ENCODE results near the gene PCGF3.
"Not testable (repeated sequence)": the region's sequence is repeated elsewhere in the genome, so short reads cannot be mapped to it uniquely, and the experiment has no call there.

Gene PCGF3

DNA sequence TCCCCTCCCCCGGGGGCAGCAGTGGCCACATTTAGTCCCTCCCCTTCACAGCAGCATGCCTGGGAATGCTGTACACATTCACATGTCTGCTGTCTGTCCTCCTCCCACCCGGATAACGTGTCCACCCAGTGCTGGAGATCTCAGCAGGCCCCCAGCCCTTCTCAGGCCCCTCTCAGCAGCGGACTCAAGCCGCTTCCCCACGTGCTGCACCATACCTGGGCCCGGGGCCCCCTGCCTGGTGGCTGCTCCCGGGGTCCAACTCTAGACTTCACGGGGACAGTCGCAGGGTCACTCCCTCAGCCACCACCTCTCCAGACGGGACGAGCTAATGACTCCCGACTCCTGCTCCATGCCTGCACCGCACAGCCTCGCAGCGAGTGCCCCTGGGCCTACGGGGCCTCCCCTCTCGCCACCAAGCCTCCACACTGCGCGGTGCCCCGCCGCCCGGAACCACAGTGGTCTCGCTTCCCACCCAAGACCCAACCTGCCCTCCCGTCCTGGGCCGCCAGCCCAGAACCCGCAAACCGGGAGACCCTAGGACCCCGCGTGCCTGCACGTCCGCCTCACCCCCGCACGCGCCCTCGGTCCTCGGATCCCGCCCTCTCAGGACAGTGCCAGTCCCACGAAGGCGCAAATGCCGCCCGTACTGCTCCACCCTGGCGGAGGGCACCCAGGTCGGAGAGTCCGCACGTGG lies 1.3 kb upstream of the PCGF3 start:
- DNase-seq (ENCODE audit: low read depth in 2 of 2) = no peak

DNA sequence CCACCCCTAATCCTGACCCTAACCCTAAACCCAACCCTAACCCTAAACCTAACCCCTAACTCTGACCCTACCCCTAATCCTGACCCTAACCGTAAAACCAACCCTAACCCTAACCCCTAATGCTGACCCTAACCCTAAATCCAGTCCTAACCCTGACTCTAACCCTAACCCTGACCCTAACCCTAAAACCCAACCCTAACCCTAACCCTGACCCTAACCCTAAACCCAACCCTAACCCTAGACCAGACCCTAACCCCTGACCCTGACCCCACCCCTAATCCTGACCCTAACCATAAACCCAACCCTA lies 708 bp upstream of the PCGF3 start:
- no peak for DNase-seq (ENCODE audit: low read depth in 2 of 2)

DNA sequence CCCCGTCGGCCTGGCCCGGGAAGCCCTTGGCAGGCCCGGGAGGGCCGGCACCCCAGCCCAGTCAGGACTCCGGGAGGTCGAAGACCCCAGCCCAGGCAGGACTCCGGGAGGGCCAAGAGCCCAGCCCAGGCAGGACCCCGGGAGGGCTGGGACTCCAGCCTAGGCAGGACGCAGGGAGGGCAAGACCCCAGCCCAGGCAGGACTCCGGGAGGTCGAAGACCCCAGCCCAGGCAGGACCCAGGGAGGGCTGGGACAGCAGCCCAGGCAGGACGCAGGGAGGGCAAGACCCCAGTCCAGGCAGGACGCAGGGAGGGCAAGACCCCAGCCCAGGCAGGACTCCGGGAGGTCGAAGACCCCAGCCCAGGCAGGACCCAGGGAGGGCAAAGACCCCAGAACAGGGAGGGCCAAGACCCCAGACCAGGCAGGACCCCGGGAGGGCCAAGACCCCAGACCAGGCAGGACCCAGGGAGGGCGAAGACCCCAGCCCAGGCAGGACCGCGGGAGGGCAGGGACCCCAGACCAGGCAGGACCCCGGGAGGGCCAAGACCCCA lies 526 bp downstream of the PCGF3 start:
- not testable (repeated sequence) for DNase-seq (ENCODE audit: low read depth in 2 of 2)

DNA sequence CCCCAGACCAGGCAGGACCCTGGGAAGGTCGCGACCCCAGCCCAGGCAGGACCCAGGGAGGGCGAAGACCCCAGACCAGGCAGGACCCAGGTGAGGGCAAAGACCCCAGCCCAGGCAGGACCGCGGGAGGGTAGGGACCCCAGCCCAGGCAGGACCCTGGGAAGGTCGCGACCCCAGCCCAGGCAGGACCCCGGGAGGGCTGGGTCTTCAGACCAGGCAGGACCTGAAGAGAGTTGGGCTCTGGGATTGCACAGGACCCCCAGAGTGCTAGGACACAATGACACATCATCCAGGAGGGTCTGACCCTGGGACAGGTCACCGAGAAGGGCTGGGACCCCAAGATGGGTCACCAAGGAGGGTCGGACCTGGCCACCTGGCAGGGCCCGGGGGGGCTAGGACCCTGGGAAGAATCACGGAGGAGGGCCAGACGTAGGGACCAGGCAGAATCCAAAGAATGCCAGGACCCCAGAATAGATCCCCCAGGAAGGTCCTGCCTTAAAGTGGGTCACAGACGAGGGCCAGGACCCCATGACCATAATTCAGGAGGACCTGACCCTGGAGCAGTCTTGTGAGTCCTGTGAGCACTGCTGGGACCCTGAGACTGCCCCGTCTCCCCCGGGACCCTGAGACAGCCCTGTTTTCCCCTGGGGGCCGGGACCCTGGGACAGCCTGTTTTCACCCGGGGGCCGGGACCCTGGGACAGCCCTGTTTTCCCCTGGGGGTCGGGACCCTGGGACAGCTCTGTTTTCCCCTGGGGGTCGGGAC lies 1.4 kb downstream of the PCGF3 start:
- no peak for DNase-seq (ENCODE audit: low read depth in 2 of 2)

DNA sequence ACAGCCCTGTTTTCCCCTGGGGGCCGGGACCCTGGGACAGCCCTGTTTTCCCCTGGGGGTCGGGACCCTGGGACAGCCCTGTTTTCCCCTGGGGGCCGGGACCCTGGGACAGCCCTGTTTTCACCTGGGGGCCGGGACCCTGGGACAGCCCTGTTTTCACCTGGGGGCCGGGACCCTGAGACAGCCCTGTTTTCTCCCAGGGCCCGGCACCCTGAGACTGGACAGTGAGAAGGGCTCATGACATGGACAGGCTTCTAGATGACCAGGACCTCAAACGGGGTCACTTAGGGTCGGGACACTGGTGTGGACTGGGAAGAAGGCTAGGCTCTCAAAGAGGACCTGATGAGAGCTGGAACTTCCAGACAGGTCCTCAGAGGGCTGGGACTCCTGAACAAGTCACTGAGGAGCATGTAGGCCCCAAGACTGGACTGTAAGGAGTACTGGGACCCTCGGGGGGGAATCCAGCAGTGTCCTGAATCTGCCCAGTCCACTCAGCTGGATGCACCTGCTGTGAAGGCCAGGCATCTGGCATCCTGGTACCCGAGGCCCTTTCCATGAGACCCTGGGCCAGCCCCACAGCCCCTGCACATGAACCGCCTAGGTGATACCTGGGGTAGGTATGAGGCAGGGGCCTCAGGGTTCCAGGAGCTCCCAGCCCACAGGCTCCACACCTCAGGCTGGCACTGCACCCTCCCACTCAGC lies 2.4 kb downstream of the PCGF3 start:
- no peak for DNase-seq (ENCODE audit: low read depth in 2 of 2)

DNA sequence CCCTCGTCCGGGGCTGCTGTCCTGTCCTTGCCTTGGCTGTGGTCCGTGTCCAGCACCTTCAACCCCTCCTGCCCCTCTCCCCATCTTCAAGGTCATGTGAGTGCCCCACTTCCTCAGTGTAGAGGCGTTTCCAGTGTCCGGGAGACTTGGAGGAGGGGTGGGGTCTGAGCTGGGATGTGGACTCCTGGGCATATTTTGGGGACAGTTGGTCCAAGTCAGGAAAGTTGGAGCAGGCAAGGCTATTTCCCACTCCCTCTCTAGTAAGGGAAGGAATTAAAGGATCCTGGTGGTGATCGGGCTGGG lies 3.0 kb downstream of the PCGF3 start:
- DNase-seq (ENCODE audit: low read depth in 2 of 2) = no peak

DNA sequence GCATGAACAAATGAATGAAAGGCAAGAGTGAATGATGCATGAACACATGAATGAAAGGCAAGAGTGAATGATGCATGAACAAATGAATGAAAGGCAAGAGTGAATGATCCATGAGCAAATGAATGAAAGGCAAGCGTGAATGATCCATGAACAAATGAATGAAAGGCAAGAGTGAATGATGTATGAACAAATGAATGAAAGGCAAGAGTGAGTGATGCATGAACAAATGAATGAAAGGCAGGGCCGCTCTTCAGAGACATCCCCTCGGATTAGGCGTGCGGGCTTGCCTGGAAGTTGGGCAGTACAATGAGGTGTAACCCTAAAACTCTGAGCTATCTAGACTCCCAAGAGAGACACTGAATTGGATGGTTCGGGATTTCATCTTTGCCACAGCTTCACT lies 3.7 kb downstream of the PCGF3 start:
- no peak for DNase-seq (ENCODE audit: low read depth in 2 of 2)

DNA sequence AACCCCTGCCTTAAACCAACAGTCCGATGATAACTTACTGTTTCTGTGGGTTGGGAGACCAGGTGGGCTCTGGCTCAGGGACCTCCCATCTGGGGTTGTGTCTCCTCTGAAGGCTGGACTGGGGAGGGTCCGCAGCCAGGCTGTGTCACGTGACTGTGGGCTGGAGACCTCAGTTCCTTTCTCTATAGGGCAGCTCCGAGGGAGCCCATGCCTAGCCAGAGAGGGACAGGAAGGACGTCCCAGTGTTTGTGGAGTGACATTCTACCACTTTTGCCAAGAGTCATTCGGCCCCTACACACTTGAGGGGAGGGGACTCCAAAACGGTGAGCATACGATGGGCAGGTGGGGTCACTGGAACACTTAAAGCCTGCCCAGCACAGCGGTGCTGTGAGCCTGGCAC lies 4.5 kb downstream of the PCGF3 start:
- no peak for DNase-seq (ENCODE audit: low read depth in 2 of 2)

DNA sequence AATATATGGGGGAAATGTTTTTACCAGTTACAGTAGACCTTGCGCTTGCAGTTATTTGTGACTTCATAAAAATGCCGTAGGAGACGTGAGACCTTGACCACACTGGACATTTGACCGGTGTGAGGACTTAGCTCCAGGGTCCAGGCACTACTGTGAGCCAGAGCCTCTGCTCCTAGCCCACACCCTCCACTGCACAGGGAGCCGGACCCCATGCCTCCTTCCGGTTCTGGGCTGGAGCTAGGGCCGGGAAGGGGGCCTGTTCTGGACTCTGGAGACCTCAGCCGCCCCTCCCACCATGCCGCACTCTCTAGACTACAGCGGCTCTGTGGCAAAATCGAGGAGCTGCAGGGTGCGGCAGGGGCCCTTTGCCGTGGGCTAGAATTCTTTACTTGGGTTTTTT lies 5.3 kb downstream of the PCGF3 start:
- no peak for DNase-seq (ENCODE audit: low read depth in 2 of 2)

DNA sequence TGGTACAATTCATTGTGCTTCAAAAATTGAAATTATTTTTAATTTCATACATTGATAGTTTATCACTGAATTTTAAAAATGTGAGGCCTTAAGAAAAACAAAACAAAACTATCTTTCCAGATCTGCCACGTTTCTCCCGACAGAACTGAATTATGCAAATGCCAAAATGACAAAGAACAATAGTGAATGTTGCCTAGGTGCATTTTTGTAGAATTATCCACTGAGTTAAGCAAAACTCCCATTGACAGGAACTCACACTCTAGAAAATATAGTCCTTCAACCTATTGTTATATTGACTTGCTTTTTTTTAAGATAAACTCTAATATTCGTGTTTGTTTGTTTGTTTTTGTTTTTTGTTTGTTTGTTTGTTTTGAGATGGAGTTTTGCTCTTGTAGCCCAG lies 6.5 kb downstream of the PCGF3 start:
- DNase-seq (ENCODE audit: low read depth in 2 of 2) = no peak

DNA sequence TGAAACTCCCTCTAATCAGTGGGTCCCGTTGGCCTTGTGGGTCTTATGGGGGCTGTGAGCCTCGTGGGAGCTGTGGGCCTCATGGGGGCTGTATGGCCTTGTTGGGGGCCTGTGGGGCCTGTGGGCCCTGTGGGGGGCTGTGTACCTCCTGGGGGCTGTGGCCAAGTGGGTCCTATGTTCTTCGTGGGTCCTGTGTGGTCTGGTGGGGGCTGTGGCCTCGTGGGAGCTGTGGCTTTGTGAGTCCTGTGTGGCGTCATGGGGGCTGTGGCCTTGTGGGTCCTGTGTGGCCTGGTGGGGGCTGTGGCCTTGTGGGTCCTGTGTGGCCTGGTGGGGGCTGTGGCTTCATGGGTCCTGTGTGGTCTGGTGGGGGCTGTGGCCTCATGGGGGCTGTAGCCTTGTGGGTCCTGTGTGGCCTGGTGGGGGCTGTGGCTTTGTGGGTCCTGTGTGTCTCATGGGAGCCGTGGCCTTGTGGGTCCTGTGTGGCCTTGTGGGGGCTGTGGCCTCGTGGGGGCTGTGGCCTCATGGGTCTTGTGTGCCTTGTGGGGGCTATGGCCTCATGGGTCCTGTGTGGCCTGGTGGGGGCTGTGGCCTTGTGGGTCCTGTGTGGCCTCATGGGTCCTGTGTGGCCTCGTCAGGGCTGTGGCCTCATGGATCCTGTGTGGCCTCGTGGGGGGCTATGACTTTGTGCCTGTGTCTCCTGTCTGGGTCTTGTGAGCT lies 7.4 kb downstream of the PCGF3 start:
- DNase-seq (ENCODE audit: low read depth in 2 of 2) = no peak

DNA sequence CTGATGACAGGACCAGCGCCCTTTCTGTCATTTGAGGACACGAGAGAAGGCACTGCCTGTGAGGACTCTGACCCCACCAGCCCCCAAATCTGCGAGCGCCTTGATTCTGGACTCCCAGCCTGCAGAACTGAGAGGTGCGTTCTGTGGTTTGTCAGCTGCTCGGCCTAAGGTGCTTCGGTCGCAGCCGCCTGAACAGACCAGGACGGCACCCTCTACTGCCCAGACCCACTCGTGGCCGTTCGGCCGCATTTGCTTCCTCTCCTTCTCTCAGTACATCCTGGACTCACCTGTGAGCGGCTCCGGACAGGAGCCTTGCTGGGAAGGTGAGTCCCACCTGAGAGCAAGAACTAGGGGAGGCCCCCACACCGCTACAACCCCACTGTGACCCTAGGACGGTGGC lies 8.5 kb downstream of the PCGF3 start:
- no peak for DNase-seq (ENCODE audit: low read depth in 2 of 2)

DNA sequence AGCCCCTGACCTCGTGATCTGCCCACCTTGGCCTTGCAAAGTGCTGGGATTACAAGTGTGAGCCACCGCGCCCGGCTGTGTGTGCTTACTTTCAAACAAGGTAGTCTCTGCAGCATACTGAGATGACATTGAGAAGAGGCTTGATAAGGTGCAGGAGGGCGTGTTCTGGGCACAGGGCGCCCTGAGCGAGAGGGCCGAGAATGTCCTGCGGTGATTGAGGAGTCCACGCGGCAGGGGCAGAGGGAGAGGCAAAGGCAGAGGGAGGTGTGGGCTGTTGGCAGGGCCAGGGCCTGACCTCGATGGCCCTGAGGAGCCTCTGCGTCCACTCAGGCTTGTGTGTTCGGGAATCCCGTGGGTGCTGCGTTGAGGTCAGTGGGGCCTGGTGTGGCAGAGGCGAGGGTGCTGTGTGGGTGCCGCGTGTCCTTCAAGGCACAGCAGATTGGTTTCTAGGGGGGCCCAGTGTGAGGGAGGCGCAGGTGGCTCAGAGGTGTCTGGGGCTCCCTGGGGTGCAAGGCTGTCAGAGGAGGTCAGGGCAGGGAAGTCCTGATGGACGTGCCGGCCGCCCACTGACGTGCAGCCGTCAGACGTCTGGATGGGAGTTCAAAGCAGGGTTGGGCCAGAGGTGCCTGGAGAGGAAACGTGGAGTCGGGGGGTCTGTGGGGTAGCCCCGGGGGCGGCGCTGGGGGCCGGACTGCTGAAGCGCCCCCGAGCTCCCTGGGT lies 12.1 kb downstream of the PCGF3 start:
- no peak for DNase-seq (ENCODE audit: low read depth in 2 of 2)

DNA sequence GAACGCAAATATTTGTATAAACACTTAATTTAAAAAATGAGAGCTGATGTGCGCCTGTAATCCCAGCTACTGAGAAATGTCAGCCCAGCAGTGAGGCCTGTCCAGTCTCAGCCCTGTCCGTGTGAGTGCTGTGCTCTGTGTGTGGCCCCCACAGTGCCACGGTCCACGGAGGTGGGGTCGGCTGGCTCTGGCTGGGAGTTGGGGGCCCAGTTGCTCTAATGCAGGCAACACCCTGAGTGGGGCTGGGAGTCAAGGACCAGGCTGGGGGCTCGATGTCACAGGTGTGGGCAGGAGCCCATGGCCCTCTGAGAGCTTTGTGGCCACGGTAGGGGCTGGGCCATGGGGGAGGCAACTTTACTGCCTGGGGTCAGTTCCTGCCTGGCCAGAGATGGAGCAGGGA lies 12.8 kb downstream of the PCGF3 start:
- DNase-seq (ENCODE audit: low read depth in 2 of 2) = no peak

DNA sequence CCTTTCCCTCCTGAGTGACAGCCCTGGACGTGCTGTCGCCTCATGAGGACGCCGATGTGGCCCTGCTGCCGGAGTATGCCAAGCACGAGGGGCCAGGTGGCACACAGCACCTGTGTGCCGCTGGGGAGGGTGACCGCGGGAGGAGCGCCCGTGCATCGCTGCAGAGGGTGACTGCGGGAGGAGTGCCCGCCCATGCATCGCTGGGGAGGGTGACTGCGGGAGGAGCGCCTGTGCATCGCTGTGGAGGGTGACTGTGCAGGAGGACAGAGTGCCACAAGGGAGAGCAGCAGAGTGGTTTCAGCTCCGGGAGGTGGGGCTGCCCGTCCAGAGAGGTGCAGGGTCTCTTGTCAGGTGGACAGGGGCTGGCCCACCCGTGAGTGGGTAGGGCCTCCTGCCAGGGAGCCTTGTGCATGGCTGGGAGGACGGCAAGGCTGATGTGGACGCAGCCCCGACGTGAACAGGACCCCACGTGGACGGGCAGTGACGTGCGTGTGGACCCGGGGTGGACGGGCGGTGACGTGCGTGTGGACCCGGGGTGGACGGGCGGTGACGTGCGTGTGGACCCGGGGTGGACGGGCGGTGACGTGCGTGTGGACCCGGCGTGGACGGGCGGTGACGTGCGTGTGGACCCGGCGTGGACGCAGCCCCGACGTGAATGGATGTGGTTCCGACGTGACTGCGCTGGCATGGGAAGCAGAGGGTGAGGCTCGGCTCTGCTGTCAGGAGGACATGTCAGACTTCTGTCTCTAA lies 14.7 kb downstream of the PCGF3 start:
- no peak for DNase-seq (ENCODE audit: low read depth in 2 of 2)

DNA sequence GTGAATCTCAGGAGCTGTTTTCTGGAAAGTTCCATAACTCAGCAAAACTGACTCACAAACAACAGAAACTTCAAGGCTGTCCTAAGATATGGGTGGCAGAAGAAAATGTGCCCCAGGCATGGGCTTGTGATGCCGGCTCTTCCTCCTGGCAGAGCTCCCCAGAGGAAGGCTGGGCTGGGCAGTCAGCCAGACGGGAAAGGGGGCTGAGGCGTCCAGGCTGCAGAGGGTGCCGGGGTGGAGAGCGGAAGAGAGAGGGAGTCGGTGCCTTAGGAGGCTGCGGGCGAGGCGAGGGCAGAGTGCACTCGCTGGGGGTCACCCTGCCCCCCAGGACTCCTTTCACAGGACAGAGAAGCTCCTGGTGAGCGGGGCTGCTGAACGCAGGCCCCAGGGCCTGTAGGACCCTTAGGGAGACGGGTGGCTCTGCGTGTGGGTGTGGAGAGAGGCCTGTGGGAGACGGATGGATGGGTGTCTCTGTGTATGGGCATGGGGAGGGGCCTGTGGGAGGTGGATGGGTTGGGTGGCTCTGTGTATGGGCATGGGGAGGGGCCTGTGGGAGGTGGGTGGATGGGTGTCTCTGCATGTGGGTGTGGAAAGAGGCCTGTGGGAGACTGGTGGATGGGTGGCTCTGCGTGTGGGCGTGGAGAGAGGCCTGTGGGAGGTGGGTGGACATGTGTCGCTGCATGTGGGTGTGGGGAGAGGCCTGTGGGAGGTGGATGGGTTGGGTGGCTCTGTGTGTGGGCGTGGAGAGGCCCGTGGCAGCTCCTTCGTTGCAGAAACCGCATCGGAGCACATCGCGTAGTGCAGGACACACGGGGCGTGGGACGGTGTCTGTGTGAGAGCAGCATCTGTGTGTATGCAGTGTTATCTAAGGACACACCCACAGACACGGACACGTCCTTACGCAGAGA lies 15.9 kb downstream of the PCGF3 start:
- DNase-seq (ENCODE audit: low read depth in 2 of 2) = no peak

DNA sequence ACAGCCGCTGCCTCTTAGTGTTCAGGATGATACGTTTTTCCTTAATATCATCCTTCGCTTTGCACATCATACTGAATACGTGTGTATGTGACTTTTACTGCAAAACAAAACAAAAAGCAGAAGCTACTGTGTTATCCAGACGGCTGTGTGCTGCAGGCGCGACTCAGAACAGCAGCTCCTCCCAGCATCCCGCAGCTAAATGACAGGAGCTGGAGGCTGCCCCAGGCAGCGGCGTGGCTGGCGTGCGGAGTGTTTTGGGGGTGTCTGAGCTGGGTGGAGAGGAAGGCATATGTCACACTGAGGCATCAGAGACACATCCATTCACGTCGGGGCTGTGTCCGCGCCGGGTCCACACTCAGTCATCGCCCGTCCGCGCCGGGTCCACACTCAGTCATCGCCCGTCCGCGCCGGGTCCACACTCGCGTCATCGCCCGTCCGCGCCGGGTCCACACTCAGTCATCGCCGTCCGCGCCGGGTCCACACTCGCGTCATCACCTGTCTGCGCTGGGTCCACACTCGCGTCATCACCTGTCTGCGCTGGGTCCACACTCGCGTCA lies 16.6 kb downstream of the PCGF3 start:
- DNase-seq (ENCODE audit: low read depth in 2 of 2) = no peak

DNA sequence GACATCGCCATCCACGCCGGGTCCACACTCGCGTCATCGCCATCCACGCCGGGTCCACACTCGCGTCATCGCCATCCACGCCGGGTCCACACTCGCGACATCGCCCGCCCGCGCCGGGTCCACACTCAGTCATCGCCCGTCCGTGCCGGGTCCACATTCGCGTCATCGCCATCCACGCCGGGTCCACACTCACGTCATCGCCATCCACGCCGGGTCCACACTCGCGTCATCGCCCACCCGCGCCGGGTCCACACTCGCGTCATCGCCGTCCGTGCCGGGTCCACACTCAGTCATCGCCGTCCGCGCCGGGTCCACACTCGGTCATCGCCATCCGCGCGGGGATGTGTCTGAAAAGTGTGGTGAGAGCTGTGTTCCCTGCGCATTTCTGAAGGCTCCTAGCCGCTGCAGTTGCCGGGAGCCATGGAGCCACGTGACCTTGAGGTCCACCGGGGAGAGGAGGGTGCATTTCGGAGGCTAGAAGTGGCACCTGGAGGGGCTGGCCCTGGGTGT lies 17.3 kb downstream of the PCGF3 start:
- DNase-seq (ENCODE audit: low read depth in 2 of 2) = no peak

DNA sequence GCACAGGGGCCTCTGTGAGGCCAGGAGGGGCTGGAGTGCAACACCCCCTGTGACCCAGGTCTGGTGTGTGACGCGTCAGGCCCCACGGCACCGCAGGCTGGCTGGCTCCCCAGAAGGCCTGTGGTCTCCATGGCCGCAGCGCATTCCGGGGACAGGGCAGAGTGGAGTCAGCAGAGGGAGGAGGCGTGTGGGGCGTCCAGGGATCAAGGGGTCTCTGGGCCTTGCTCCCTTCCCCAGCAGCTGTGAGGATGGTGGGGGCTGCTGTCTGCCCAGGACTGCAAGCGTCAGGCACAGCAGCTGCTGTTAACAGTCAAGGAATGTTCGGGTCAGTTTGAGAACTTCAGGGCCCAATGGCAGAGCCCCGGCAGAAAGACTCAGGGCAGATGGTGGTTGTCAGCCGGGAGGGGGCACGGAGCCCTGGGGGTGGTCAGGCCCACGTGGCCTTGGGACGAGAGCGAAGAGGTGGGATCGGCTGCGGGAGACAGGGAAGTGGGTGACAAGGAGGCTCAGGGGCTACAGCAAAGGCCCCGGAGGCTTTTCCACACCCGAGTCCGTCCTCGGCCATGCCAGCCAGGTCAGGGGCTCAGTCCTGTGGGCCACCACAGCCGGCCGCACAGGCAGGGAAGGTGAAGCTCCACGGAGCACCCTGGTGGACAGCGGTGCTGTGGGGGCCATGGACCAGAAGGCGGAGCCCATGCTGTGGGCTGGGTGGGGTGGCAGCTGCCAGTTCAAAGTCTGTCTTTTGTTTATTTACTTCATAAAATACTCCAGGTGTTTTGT lies 18.3 kb downstream of the PCGF3 start:
- no peak for DNase-seq (ENCODE audit: low read depth in 2 of 2)
